SK-N-SH (cell line): ENCODE measurements around the gene XYLT2. TPM values are rescaled to one million over a fixed set of nuclear protein-coding genes. Genes with fewer than 3 reads are reported as not detected.
"Not testable (repeated sequence)": the region's sequence is repeated elsewhere in the genome, so short reads cannot be mapped to it uniquely, and the experiment has no call there.

Experiments used
- CTCF ChIA-PET: fragments of 300-600, 350-600 bp; formaldehyde crosslinking; extraction: SDS; loops from one replicate; lab custom pipeline; 2021; lab: Yijun Ruan, JAX
- POLR2A ChIA-PET: fragments of 350-600 bp; sonication (Branson Sonifier 250); formaldehyde crosslinking; extraction: SDS; loops from one replicate; lab custom pipeline; 2020; ENCODE audit warnings: antibody characterized with exemption, inconsistent platforms; lab: Yijun Ruan, JAX
- DNase-seq: peaks from one replicate; pipeline ENCODE4 v3.0.0; 2012
- H2AFZ ChIP-seq: fragments of 200-600 bp; sonication (generic); 2 replicates; pipeline ENCODE4 v1.8.1; 2016; ENCODE audit warnings: antibody characterized with exemption, mild to moderate bottlenecking, low read depth
- H3F3A ChIP-seq: fragments of 200-600 bp; sonication (generic); replicated peaks from 2 replicates; pipeline ENCODE3; 2016; ENCODE audit warnings: antibody characterized with exemption, mild to moderate bottlenecking; ENCODE audit not compliant: insufficient read depth
- H3K27ac ChIP-seq, 2 experiments: fragments of 200-500 bp in 1 of 2; fragments of 200-600 bp in 1 of 2; sonication (Bioruptor generic) in 1 of 2; sonication (generic), shearing (Covaris generic) in 1 of 2; 2 replicates each; pipeline versions ENCODE4 v1.5.1 to v1.6.1; 2014 to 2016; ENCODE audit warnings: low read depth in 2 of 2, inconsistent platforms in 1 of 2, low read length in 1 of 2, mild to moderate bottlenecking in 1 of 2, mixed read lengths in 1 of 2
- H3K27me3 ChIP-seq: fragments of 200-600 bp; sonication (generic), shearing (Covaris generic); 2 replicates; pipeline ENCODE4 v1.6.1; 2016; ENCODE audit warnings: mixed run types; ENCODE audit not compliant: insufficient read depth
- H3K36me3 ChIP-seq, 2 experiments: fragments of 200-500 bp in 1 of 2; fragments of 200-600 bp in 1 of 2; sonication (Bioruptor generic) in 1 of 2; sonication (generic) in 1 of 2; replicated peaks in 1 of 2; 2 replicates each; pipeline versions ENCODE3 to v1.5.1; 2014 to 2016; ENCODE audit warnings: low read length in 1 of 2, mild to moderate bottlenecking in 1 of 2; ENCODE audit not compliant: insufficient read depth in 2 of 2, control insufficient read depth in 1 of 2
- H3K4me1 ChIP-seq, 2 experiments: fragments of 200-500 bp in 1 of 2; fragments of 200-600 bp in 1 of 2; sonication (Bioruptor generic) in 1 of 2; sonication (generic), shearing (Covaris generic) in 1 of 2; 2 replicates each; pipeline versions ENCODE4 v1.5.1 to v1.6.1; 2014 to 2016; ENCODE audit warnings: low read depth in 1 of 2, low read length in 1 of 2, mixed run types in 1 of 2; ENCODE audit not compliant: insufficient read depth in 2 of 2, control insufficient read depth in 1 of 2
- H3K4me2 ChIP-seq: fragments of 200-600 bp; sonication (generic), shearing (Covaris generic); 2 replicates; pipeline ENCODE4 v1.6.1; 2017; ENCODE audit warnings: mixed run types
- H3K4me3 ChIP-seq, 2 experiments: fragments of 200-500 bp in 1 of 2; fragments of 200-600 bp in 1 of 2; sonication (Bioruptor generic) in 1 of 2; sonication (generic), shearing (Covaris generic) in 1 of 2; 2 replicates each; pipeline versions ENCODE4 v1.5.1 to v1.8.1; 2014 to 2016; ENCODE audit warnings: low read depth in 2 of 2, inconsistent platforms in 1 of 2, low read length in 1 of 2, mild to moderate bottlenecking in 1 of 2, mixed read lengths in 1 of 2, moderate library complexity in 1 of 2
- H3K79me2 ChIP-seq: fragments of 200-600 bp; sonication (generic); 2 replicates; pipeline ENCODE4 v1.8.1; 2017; ENCODE audit warnings: mild to moderate bottlenecking; ENCODE audit not compliant: insufficient read depth
- H3K9ac ChIP-seq: fragments of 200-600 bp; sonication (generic); 2 replicates; pipeline ENCODE4 v1.6.1; 2017; ENCODE audit warnings: mixed run types
- H3K9me2 ChIP-seq: fragments of 200-600 bp; sonication (generic); 2 replicates; pipeline ENCODE4 v1.6.1; 2017; ENCODE audit warnings: mixed run types
- H3K9me3 ChIP-seq: fragments of 200-600 bp; sonication (generic); 2 replicates; pipeline ENCODE4 v1.6.1; 2017; ENCODE audit warnings: mixed run types, mild to moderate bottlenecking, moderate library complexity
- H4K20me1 ChIP-seq: fragments of 200-600 bp; sonication (generic); 2 replicates; pipeline ENCODE4 v1.6.1; 2017; ENCODE audit warnings: mild to moderate bottlenecking, mixed run types; ENCODE audit not compliant: insufficient read depth
- ELF1 ChIP-seq: IDR thresholded peaks from 2 replicates; pipeline ENCODE4 v1.4.0; 2012
- FOXM1 ChIP-seq: IDR thresholded peaks from 2 replicates; pipeline ENCODE4 v1.4.0; 2012; ENCODE audit warnings: low read depth, mild to moderate bottlenecking
- GABPA ChIP-seq: IDR thresholded peaks from 2 replicates; pipeline ENCODE4 v1.4.0; 2012; ENCODE audit warnings: low read depth, mild to moderate bottlenecking
- GATA2 ChIP-seq: sonication (generic); formaldehyde crosslinking; IDR thresholded peaks from 2 replicates; pipeline ENCODE4 v1.5.0; 2020; ENCODE audit warnings: mild to moderate bottlenecking, missing genetic modification reagents
- MEF2A ChIP-seq: IDR thresholded peaks from 2 replicates; pipeline ENCODE4 v1.4.0; 2012; ENCODE audit warnings: low read depth, borderline replicate concordance
- NRF1 ChIP-seq: IDR thresholded peaks from 2 replicates; pipeline ENCODE4 v1.6.1; 2012; ENCODE audit warnings: low read depth, mild to moderate bottlenecking, low read length
- RXRA ChIP-seq: IDR thresholded peaks from 2 replicates; pipeline ENCODE4 v1.4.0; 2012; ENCODE audit warnings: low read depth, mild to moderate bottlenecking, borderline replicate concordance
- SMC3 ChIP-seq: IDR thresholded peaks from 2 replicates; pipeline ENCODE4 v1.6.1; 2012; ENCODE audit warnings: low read depth, low read length, improper control_type of control experiment
- TAF1 ChIP-seq: IDR thresholded peaks from 2 replicates; pipeline ENCODE4 v1.6.1; 2012; ENCODE audit warnings: low read depth, mild to moderate bottlenecking, low read length, moderate library complexity, borderline replicate concordance
- TCF12 ChIP-seq: IDR thresholded peaks from 2 replicates; pipeline ENCODE4 v1.4.0; 2012
- TEAD4 ChIP-seq: IDR thresholded peaks from 2 replicates; pipeline ENCODE4 v1.4.0; 2012; ENCODE audit warnings: mild to moderate bottlenecking, borderline replicate concordance; ENCODE audit not compliant: insufficient read depth
- USF2 ChIP-seq: fragments of 150-350 bp; IDR thresholded peaks from 2 replicates; pipeline ENCODE4 v1.6.1; 2017; ENCODE audit warnings: antibody characterized with exemption, low read length, low read depth, borderline replicate concordance
- YY1 ChIP-seq: IDR thresholded peaks from 2 replicates; pipeline ENCODE4 v1.4.0; 2012; ENCODE audit warnings: low read depth, mild to moderate bottlenecking
- ZBTB33 ChIP-seq: IDR thresholded peaks from 2 replicates; pipeline ENCODE4 v1.4.0; 2012; ENCODE audit warnings: low read depth, borderline replicate concordance
- WGBS: methylation state at CpG from one replicate; pipeline ENCODE4 v1.1.6; 2017; ENCODE audit warnings: low lambda C conversion rate; 5-methylcytosine and 5-hydroxymethylcytosine counted together
- polyA plus RNA-seq, 3 experiments: library from polyadenylated mRNA; depleted of rRNA; stranded (reverse); fragments of >200 nt; gene quantifications; 2 replicates each; pipeline ENCODE4 v1.2.3, GENCODE V29; 2012

XYLT2 gene
- polyA plus RNA-seq, 1 of the 3 experiments (the other 2 are of a cell fraction) = 28.4 TPM

DNA sequence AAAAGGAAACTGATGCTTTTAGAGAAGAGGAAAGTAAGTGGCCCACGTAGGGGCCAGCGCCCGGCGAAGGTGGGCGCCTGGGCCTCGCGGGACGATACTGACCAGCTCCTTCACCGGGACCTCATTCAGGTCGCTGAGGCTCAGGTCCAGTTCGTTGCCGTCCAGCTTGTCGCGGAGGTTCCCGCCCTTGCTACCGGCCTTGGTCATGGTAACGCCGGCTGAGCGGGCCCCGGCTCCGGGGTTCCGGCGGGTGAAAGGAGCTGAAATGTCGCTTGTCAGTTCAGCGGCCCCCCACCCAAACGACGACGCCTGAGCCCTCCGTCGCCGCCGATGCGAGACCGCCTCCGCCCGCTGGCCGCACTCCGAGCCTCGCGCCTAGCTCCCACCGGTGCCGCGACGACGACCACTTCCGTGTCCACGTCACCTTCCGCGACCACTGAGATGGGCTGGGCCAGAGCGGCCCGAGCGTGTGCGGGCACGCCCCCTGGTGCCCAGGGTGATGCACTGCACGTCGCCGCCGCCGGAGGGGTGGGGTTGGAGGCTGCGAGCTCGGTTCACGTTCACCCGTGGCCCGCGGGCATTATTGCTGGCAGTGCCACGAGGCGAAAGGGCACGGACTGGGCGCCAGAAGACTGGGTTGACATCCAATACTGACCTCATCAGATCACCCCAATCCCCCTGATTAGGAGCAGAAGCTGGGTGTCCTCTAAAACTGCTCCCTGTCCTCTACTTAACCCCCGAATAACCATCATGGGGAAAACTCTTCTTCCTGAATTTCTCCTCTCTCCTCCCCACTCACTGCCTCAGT is 51.4 kb downstream of the XYLT2 start, which contains the start of gene LRRC59 (continued):
- TF ChIP-seq ELF1 (peak; percentile 99), FOXM1 (no peak), ZBTB33 (peak; percentile 30; the same call in 1 of the 2 replicates), YY1 (no peak; the same call in 1 of the 2 replicates), NRF1 (no peak), USF2 (0 out of 2 replicates have a peak, but pooled peaks have one; percentile 27), RXRA (no peak), TCF12 (no peak), TAF1 (peak; percentile 94), SMC3 (peak; percentile 46)

DNA sequence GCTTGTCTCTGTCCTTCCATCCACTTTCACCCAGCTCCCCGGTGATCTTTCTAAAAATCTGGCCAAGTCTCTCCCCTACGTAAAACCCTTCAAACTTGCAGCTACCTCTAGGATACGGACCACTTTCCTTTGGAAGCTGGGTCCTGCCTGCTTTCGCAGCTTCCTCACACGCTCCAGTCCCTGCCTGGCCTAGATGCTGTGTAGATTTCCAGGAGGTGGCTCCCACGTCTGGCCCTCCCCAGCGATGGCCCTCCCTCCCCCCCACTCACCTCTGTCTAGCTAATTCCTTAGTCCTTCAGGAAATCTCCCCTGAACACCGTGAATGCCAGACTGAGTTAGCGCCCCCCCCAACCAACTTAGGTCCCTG is 52.0 kb downstream of the XYLT2 start:
- Histone ChIP-seq H3K4me1 (peaks cover 10 to 23% of the 10 kb centered on the region in 2 experiments), H3K27ac (peak overlapping the region in 1 of 2 experiments; percentile 47; a peak in 1 of 4 replicates), H3K79me2 (peaks cover 44% of the 10 kb centered on the region), H2AFZ (peak overlapping the region; percentile 60; the same call in 1 of the 2 replicates), H3K36me3 (peaks cover 23 to 30% of the 10 kb centered on the region in 2 experiments), H3K27me3 (peaks cover 5% of the 10 kb centered on the region; the same call in 1 of the 2 replicates), H3K9ac (0 out of 2 replicates have a peak overlapping the region, but pooled peaks have one; percentile 99), H3K4me2 (peak overlapping the region; percentile 97; the same call in 1 of the 2 replicates), H3K4me3 (peak overlapping the region in 1 of 2 experiments; percentile 99; a peak in 2 of 4 replicates), H3F3A (no peaks in the 10 kb centered on the region), H4K20me1 (peaks cover 34% of the 10 kb centered on the region), H3K9me3 (no peaks in the 10 kb centered on the region), H3K9me2 (no peaks in the 10 kb centered on the region)
- CTCF ChIA-PET = interaction anchor here (0.6 to 4.6 kb wide), 48 partner anchors 10 to 636 kb away, joined by 3 to 80 read pairs (median 6); partner anchors contain the start of genes ACSF2, COL1A1, EME1 and MRPL27
- no peak for DNase-seq
- WGBS = 44% methylated on average over 9 of the region's 9 CpGs
- POLR2A ChIA-PET = interaction anchor here (0.8 to 2.6 kb wide), 9 partner anchors 9 to 81 kb away, joined by 3 to 12 read pairs (median 4); partner anchors contain the start of gene ACSF2
- TF ChIP-seq GATA2 (CRISPR knock-in tag) (no peak), TEAD4 (no peak), ELF1 (no peak), TAF1 (no peak), GABPA (no peak), MEF2A (no peak)

- not testable (repeated sequence) for H3K9ac ChIP-seq, H3K4me3 ChIP-seq, H3K4me2 ChIP-seq, DNase-seq, H3K9me2 ChIP-seq, H3K9me3 ChIP-seq, H2AFZ ChIP-seq, H3F3A ChIP-seq, H3K27ac ChIP-seq
- ChIA-PET POLR2A (interaction anchor here (1.9 to 2.4 kb wide), 2 partner anchors 10 to 18 kb away, joined by 7 to 12 read pairs; no protein-coding TSS in a partner anchor), CTCF (interaction anchor here (1.0 to 4.6 kb wide), 18 partner anchors 11 to 198 kb away, joined by 3 to 80 read pairs (median 20); partner anchors contain the start of genes ACSF2, COL1A1, EME1 and MRPL27)
- H3K27me3 ChIP-seq = peaks cover 10% of the 10 kb centered on the region; the same call in 1 of the 2 replicates
- peaks cover 16 to 22% of the 10 kb centered on the region in 2 experiments for H3K36me3 ChIP-seq
- 89% methylated on average over 3 of the region's 3 CpGs for WGBS
- H4K20me1 ChIP-seq = peaks cover 26% of the 10 kb centered on the region
- H3K79me2 ChIP-seq = peaks cover 37% of the 10 kb centered on the region
- H3K4me1 ChIP-seq = peaks cover 10 to 23% of the 10 kb centered on the region in 2 experiments
Measured at GRCh38 chr17:50398672-50399071, 52.7 kb downstream of the XYLT2 start.

- H3F3A ChIP-seq, H3K27ac ChIP-seq, H3K4me3 ChIP-seq, POLR2A ChIA-PET, H3K9me3 ChIP-seq, H3K9me2 ChIP-seq, H3K4me2 ChIP-seq, DNase-seq, H2AFZ ChIP-seq, H3K9ac ChIP-seq: not testable (repeated sequence)
- Histone ChIP-seq H3K79me2 (peaks cover 28% of the 10 kb centered on the region), H3K27me3 (peaks cover 19% of the 10 kb centered on the region; the same call in 1 of the 2 replicates), H3K36me3 (peaks cover 6 to 13% of the 10 kb centered on the region in 2 experiments), H3K4me1 (peaks cover 10 to 23% of the 10 kb centered on the region in 2 experiments), H4K20me1 (peaks cover 17% of the 10 kb centered on the region)
- WGBS = 84% methylated on average over 8 of the region's 8 CpGs
- CTCF ChIA-PET = interaction anchor here (3.6 to 4.4 kb wide), 5 partner anchors 10 to 34 kb away, joined by 23 to 80 read pairs (median 33); partner anchors contain the start of genes EME1 and MRPL27
Measured at GRCh38 chr17:50399591-50399990, 53.7 kb downstream of the XYLT2 start.
